Measurements from ENCODE around the gene MCC.

MCC gene

DNA sequence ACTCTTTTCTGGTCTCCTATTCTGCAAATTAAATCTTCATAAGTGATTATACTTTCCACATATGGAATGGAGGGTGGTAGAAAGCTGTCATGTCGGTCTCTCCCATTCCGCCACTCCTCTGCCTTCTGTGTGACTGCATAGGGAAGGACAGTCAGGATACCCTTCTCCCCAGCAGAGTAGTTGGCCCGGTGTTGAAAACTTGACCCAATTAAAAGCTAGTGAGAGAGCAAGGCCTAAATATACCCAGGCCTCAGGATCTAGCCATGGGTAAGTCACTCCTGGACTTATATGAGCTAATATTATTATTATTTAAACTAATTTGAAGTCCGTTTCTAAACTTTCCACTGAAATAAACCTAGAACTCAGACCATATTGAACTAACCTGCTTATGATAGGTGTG is 248.2 kb downstream of the MCC start:
- DNase-seq, result no peak

DNA sequence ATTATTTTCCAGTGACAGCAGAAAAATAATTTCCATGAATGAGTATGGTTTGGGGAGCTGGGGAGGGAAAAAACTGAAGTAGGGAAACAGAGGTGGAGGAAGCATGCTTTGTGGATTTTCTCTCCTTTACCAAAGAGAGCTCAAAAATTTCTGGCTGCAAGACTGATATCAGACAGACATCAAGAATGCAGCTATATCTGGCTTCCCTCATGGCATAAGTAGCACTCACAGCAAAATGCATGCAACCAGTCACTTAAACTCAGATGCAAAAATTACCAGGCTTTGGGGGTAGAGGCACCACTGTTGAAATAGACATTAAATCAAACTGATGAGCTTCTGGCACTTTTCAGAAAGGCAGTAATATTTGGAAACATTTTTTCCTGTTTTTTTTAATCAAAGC is 250.4 kb downstream of the MCC start:
- no peak for DNase-seq

DNA sequence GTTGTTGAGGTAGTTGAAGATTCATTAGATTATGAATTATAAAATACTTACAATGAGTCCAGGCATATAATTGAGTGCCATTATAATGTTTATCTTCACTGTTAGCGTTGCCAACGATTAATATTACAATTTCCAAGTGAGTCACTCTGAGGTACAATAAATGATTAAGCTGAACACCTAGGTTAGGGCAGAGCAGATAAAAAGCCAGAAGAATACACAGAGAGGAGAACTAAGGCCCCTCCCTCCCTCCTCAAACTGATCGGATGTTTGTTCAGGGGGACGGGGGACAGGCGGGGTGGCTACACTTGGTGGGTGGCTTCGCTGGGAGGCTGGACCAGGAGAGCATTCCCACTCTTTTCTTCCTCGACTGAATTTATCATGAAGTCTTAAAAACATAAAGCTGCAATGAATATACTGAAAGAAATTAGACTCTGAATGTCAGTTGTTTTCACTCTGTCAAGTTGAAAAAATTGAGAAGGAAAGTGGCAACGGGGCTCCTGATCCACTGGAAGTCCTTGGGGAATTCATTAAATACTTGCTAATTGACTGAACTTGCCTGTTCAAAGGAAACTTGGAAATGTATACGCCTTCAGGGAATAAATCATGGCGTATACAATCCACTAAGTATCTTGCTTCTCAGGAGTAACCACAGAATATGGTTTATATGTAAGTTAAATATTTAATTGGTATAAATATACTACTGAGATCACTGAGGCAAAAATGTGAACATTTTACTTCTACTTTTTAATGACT is 251.5 kb downstream of the MCC start:
- DNase-seq, result no peak

DNA sequence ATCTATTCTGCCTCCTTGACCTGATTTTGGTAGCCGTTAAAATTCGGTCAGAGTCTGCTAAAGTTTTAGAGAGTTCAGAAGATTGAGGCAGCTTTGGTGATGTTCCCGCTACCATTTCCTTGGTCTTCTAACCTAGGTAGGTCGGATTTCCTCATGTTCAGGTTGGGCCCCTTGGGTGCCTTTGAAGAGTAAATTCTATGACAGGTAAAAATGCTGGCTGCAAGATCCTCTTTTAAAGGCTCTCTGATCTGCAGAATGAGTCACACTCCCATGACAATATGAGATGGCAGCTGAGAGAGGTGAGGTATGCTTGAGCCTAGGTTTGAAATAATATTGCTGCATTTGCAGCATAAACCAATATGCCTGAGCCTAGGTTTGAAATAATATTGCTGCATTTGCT is 252.4 kb downstream of the MCC start:
- DNase-seq, result no peak

DNA sequence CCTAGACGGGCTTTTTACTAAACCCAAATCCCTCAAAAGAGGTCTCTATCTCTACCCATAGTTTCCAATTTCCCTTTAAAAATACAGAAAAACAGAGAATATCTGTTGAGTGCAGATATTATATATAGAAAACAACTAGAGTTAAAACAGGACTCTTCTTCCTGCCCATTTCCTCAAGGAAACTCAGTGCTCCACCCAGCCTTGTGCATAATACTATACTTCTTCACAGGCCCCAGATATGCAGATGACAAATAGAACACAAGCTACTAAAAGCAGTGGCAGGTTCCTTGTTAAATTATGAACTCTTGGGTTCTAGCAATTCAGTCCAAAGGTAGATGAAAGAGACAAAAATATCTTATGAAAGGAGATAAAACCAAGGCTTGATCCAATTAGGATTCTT is 253.7 kb downstream of the MCC start:
- no peak for DNase-seq

DNA sequence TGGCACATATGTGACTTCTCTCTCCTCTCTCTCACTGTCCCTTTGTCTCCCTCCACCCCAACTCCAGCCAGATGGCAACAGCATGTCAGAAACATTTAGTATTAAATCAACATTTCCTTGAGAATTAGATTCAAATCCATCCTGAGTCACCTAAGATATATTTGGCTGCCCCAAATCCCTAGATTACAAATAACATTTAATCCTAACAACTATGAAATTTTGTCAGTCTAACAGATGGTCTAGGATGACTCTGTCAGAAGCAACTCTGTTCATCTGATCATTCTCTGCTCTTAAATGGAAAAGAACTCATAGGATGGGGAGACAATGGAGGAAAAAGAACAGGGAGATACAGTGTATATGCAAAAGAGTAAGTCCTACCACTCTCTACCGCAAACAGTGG is 254.6 kb downstream of the MCC start:
- no peak for DNase-seq

DNA sequence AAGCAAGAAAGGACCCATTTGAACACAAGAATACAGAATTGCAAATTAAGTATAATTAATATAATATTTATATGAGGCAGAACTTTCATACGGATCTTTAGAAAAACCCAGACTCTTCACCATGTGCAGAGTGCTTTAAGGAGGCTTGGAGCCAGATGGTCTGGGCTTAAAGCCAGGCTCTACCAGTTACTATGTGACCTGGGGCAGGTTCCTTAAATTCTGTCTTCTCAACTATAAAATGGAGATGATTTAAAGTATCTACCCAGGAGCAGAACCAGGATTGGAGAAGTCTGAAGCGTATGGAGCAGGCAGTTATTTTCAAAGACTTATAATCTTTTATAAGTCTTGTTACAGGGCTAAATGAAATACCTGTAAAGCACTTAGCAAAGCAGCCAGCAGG is 255.6 kb downstream of the MCC start:
- DNase-seq, result no peak

DNA sequence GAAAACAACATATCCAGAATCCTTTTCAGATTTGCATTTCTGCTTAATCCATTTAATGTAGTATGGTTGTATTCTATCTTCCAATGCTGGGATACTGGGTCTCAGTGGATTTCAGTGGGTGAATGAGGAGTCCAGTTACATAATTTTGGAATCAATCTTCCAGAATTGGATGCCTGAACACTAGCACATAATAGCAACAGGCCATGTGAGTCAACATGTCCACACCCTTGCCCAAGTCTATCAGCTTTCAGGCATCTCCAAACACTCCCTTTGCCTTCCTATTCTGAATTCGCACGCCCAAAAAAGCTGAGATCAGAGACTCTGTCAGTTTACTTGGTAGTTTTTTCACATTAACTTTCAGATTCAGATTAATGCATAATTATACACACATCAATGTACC is 256.0 kb downstream of the MCC start:
- DNase-seq, result no peak

DNA sequence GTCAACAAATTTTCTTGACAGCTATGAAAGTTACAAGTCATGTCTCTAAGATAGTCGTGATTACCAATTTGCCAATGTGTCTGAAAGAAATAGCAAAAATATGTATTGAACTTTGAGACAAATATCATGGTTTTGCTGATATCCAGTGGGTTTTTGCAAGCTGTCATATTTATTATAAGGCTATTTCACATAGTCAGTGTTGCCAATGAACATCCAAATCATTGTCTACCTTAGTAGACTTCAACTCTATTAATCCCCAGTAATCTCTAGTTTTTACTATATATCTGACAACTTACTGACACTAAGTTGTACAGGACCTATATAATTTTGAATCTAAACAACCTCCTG is 256.6 kb downstream of the MCC start:
- DNase-seq, result no peak

DNA sequence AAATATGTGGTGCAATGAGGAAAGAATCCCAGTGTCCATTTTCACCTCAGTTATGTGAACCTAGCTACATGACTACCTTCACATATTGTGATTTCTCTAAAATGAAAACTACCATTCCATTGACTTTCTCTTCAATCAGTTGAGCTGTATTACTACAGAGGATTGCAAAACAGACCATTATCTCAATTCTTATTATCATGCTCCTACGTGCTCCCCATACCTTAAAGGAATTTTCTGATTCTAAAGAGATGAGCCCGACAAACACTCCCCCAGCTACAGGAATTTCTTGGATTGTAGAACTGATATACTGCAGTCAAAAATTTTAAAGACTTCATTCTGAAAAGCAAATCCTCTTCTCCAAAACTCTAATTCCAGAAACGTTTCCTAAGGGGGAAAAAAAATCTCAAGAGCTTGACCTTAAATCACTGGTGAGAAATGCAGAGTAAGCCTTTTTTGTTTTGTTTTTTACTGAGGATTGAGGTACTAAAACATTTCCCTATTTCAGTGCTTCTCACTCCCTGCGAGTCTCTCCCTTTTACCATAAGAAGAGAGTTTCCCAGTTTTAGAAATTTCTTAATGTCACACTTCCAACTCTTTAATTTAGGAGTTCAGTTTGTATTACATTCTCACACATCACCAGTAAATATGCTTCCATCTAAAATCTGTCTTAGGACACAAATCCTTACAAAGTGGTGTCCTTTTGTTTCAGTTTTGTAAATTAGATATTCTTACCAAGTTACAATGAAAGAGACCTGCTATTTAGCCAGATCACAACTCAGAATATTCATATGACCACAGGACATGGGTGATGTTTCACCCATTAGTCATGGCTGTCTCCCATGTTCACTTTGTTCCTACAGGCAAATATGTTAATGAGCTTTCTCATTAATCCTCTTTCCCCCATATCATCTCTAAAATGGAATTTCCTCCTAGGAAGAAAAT is 257.3 kb downstream of the MCC start:
- no peak for DNase-seq

DNA sequence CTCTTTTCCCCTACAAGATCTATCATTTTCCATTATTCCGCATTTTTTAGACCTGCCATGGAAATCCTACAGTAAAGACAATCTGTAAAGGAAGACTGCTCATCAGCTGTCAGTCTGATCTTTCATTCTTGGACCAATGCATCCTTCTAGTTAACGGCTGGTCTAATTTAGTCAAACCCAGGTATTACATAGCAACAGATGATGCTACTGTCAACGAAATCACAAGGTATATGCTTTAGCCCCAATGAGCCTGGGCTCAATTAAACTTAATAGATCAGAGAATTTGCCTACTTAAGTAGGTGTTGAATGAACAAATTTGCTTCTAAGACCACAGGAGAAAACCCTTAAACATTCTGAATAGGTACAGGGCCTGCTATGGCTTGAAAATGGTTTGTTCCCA is 260.5 kb downstream of the MCC start:
- DNase-seq, result no peak

DNA sequence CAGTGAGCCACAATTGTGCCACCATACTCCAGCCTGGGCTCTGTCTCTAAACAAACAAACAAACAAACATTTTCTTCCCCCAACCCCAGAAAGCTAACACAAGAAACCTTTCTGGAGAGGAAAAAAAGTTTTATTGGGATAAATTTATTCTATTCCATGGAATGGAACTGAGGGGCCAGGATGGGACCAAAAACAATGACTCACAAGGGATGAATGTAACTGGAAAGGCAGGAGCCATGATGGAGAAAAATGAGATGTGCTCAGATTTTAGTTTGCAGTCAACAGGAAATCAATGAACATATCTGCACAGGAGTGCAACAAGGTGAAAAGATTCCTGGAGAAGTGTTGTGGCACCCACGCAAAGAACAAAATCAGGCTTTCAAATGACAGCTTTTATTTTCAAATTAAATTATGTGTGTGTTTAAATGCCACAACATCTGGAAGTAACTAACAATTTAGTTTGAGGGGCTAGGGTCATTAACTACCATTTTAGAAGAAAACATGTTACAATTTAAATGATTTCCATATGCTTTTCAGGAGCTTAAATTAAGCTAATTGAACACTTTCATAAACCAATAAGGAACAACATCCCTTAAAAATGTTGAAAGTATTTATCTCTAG is 262.0 kb downstream of the MCC start:
- DNase-seq, result no peak

DNA sequence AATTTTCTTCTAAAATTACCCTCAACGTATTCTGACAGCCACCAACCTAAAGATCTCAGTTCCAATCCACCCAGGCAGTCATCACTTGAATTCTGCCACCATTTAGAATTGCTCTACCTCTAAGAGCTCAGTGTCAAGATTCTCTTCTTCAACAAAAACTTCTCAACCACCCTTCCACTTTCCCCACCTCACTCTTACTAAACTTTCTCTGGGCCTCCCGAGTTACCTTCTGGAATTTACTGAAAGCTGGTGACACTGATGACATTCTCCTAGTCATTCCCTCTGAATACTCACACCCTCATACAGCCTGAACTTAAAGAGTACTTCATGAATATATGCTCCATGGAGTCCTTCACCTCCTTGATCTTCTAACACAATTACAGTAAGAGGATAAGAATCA is 263.0 kb downstream of the MCC start:
- no peak for DNase-seq

DNA sequence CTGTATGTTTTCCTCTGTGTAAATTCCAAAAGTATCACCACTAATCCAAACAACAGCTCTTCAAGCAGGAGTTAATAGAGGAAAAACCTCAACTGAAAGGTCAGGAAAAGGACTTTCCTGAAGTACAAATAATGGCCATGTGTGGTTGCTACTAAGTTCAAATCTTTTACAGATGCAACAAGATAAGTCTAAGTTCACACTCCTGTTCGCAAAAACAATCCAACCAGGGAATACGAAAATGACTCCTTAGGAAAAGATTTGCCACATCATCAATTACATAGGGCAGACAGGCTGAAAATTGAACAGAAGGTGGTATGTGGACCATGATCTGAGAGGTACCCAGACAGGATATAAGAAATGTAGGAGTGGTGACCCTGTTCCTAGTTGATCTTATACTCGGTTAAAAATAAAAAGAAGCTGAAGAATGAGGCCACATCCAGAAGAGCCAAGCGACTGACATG is 263.6 kb downstream of the MCC start:
- DNase-seq, result no peak

DNA sequence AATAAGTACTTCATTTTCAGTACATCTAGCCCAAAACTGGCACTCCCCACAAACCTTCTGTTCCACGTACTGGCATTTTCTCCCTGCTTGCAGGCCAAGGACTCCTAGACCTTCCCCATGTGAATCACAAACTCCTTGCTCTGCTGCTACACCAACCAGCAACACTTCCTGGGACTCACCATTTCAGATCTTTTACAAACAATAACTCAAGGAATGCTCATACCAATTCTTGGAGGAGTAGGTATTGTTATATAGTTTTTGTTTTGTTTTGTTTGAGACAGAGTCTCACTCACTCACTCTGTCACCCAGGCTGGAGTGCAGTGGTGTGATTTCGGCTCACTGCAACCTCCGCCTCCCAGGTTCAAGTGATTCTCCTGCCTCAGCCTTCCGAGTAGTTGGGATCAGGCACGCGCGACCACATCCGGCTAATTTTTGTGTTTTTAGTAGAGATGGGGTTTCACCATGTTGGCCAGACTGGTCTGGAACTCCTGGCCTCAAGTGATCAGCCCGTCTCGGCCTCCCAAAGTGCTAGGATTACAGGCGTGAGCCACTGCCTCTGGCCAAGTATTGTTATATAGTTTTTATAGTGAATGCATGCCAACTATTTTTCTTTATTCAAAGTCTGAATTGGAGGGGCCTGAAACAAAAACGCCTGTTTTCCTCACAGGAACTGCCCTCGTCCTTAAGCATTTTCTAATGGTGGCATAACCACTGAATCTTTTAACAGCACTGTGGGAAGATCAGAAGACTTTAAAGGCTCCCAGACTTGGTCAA is 264.2 kb downstream of the MCC start:
- no peak for DNase-seq

DNA sequence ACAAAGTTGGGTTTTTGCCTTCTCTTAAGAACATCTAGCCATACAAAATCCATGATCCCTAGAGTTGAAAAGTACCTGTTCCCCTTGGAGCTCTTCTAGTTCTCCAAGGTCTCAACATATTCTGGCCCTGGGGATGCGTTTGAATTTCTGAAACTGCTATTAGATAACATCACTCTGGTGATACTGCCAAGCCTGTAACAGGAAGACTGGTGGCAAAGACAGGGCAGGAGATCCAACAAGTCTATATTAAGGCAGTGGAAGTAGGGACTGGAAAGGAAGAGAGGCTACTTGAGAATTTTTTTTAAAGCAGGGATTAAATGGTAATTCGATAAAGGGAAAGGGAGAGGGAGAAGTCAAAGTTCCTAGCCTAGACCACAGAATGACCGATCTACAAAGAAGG is 264.9 kb downstream of the MCC start:
- DNase-seq, result no peak

DNA sequence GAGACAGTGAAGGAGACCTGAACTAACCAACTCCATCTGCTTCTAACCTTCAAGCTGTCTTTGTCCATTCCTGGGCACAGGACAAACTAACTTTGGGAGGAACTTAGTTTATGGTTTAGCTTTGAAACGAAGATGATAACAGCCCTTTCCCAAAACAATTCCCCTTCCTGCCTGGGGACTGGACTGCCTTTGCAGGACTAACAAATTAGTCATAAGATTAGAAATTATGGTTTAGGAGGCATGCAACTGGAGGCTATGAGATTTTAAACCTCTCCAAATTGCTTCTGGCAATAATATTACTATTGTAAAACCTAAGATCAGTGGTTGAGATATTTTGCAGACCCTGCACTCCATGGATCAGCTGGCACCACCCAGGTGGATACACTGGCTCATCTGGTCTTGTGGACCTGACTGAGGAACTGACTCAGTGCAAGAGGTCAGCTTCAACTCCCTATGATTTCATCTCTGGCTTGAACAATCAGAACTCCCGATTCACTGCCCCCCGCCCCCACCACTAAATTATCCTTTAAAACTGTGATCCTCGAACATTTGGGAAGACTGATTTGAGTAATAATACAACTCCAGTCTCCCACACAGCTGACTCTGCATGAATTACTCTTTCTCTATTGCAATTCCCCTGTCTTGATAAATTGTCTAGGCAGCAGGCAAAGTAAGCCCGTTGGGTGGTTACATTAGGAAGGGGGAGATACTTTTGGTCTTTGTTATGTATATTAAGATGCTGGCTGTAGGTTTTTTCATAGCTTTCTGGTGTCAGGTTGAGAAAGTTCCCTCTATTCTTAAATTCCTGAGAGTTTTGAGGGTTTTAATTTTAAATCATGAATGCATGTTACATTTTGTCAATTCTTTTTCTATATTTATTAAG is 266.7 kb downstream of the MCC start:
- DNase-seq, result no peak

DNA sequence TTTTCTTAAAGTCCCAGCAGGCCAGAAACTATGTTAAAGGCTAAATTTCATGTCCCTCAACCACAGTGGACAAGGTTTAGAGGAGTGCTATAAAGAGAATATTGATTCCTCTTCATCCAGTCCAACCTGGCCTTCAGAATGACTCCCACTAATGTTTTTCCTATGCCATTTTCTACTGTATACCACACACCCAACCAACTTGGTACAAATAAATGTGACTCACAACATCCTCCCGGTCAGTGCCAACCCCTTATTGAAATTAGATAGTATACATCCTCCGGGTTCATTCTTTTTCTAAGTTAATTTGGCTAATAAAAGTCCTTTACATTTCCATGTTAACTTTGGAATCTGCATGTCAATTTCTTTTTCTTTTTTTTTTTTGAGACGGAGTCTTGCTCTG is 268.6 kb downstream of the MCC start:
- DNase-seq, result no peak

DNA sequence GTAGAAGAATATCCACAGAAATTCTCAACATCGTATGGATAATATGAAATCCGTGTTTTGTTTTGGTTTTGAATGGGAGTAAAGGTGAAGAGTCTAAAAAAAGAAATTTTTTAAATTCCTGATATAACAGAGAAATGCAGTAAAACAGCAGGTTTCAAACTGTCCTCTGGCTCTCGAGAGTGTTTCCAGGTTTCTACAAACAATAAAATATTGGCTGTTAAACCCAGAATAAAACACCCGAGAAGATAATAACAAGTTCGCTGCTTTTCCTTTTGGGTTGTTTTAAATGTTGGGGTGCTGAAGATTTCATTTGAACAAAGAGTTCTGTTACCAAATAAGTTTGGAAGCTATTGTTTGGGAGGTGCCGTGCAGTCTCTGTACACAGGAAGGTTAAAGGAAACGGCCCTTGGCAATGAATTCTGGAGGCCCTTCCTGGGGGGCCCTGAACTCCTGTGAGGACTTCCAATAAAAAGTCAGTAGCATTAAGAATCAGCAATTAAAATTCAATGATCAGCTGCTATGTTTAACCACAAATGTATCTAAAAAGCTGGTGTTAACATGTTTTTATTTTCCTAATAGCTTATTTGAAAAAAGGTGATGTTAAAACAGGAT is 269.2 kb downstream of the MCC start:
- no peak for DNase-seq

DNA sequence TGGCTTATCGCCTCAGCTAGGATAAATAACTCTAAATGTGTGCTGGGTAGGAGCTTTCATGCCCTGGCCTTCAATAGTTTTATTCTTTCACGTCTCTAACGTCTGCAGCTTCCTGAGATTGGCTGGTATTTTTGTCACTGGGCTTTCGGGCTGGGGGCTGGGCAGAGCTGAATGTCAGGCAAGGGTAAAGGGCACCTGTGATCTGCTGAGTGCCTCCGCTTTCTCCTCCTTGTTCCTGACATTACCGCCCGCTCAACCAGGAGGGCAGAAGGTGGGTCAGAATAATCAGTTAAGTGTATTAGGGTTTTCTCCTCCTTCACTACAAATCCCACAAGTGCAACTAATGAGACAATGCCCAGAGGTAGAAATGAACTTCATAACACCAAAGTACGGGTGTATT is 270.1 kb downstream of the MCC start:
- no peak for DNase-seq

DNA sequence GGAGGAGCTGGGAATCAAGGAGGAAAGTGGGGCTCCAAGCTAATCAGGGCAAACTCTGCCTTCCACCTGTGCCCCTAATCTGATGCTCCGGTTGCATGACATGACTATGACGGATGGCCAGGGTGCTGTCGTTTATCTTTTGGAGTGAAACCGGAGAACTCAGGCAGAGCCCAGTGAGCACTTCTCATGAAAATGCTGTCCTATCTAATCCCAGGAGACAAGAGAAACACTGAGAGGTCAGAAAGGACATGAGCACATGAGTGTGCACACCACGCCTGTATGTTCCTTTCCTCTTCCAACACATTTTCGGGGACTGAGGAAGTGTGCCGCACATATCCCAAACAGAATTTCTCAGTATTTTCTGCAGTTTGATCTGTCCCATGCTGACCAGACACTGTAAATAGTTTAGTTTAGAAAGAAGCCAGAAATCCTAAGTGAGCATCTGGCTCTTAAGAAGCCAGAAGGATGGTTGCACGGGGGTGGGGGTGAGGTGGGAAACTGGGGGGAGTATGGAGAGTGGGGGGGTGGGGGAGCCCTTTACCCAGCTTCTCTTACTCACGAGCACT is 270.6 kb downstream of the MCC start:
- no peak for DNase-seq
